ENCODE data around the gene TBC1D23.

GRCh38 chr3:100358413-100358812 is 97.6 kb downstream of the TBC1D23 start:
- TF ChIP-seq CTCF (IDR thresholded peaks at IDR 0.05) (no peak), EP300 (IDR thresholded peaks at IDR 0.05) (no peak)

Measured in esophagus muscularis mucosa (tissue), 3 donors.